Brain microvascular endothelial cell (primary cell): ENCODE measurements around the gene RAPGEF2.
"Not testable (repeated sequence)": the region's sequence is repeated elsewhere in the genome, so short reads cannot be mapped to it uniquely, and the experiment has no call there.

Experiments used
- DNase-seq: peaks from one replicate; pipeline ENCODE4 v3.0.0-alpha.2; 2020
- H3K27ac ChIP-seq: fragments of 250-450 bp; sonication (Bioruptor Pico); 2 replicates; pipeline ENCODE4 v1.5.1; 2020; ENCODE audit warnings: mild to moderate bottlenecking, moderate library complexity
- H3K27me3 ChIP-seq: fragments of 250-450 bp; sonication (Bioruptor Pico); replicated peaks from 2 replicates; pipeline ENCODE4 v1.5.1; 2020; ENCODE audit warnings: mild to moderate bottlenecking
- H3K36me3 ChIP-seq: fragments of 250-450 bp; sonication (Bioruptor Pico); replicated peaks from 2 replicates; pipeline ENCODE4 v1.5.1; 2020; ENCODE audit warnings: mild to moderate bottlenecking
- H3K4me3 ChIP-seq: 2 replicates; pipeline ENCODE4 v1.5.1; 2011; ENCODE audit warnings: low read depth, mild to moderate bottlenecking, control low read depth, low read length, moderate library complexity
- CTCF ChIP-seq: IDR thresholded peaks from 2 replicates; pipeline ENCODE4 v1.5.1; 2011; ENCODE audit warnings: low read depth, mild to moderate bottlenecking, moderate library complexity, low read length, control low read depth, inconsistent platforms; ENCODE audit errors: missing control alignments
- in situ Hi-C: cut with HindIII; loops from 2 replicates; pipeline ENCODE4 v1.10.0; 2017; ENCODE audit warnings: low sequenced_read_pairs, low pct_ligation_motif_present

Gene RAPGEF2

GRCh38 chr4:159315879-159316278 lies 213.0 kb downstream of the RAPGEF2 start:
- in situ Hi-C loops, H3K36me3 ChIP-seq, H3K4me3 ChIP-seq, H3K27me3 ChIP-seq, H3K27ac ChIP-seq: not testable (repeated sequence)
- TF ChIP-seq CTCF, result peak; percentile 43
- DNase-seq, result peak; percentile 27

- in situ Hi-C loops, result no loop called here
- H3K27ac ChIP-seq, result no peak overlapping the region
- peaks cover 3% of the 10 kb centered on the region for H3K36me3 ChIP-seq
- no peaks in the 10 kb centered on the region for H3K27me3 ChIP-seq
- no peak for TF ChIP-seq CTCF
- no peak for DNase-seq
- H3K4me3 ChIP-seq, result no peak overlapping the region
Measured at GRCh38 chr4:159317203-159317602, 214.3 kb downstream of the RAPGEF2 start.

GRCh38 chr4:159319027-159319426 lies 216.1 kb downstream of the RAPGEF2 start:
- H3K27me3 ChIP-seq, result no peaks in the 10 kb centered on the region
- no peak for TF ChIP-seq CTCF
- in situ Hi-C loops, result no loop called here

GRCh38 chr4:159326480-159326879 lies 223.6 kb downstream of the RAPGEF2 start:
- in situ Hi-C loops, result no loop called here
- no peak overlapping the region for H3K4me3 ChIP-seq
- TF ChIP-seq CTCF, result no peak

More at GRCh38 chr4:159319027-159319426, 216.1 kb downstream of the RAPGEF2 start:
- Histone ChIP-seq H3K4me3 (no peak overlapping the region), H3K27ac (no peak overlapping the region), H3K36me3 (peaks cover 8% of the 10 kb centered on the region)
- no peak for DNase-seq

GRCh38 chr4:159328766-159329165 lies 225.9 kb downstream of the RAPGEF2 start:
- in situ Hi-C loops, result no loop called here
- DNase-seq, result no peak
- H3K27me3 ChIP-seq, result no peaks in the 10 kb centered on the region
- H3K27ac ChIP-seq, result no peak overlapping the region
- TF ChIP-seq CTCF, result no peak
- no peak overlapping the region for H3K4me3 ChIP-seq
- H3K36me3 ChIP-seq, result peaks cover 6% of the 10 kb centered on the region

More at GRCh38 chr4:159326480-159326879, 223.6 kb downstream of the RAPGEF2 start:
- DNase-seq, result no peak
- H3K36me3 ChIP-seq, result peaks cover 8% of the 10 kb centered on the region
- no peaks in the 10 kb centered on the region for H3K27me3 ChIP-seq
- no peak overlapping the region for H3K27ac ChIP-seq

- no peaks in the 10 kb centered on the region for H3K27me3 ChIP-seq
- in situ Hi-C loops, result no loop called here
- H3K4me3 ChIP-seq, result no peak overlapping the region
- TF ChIP-seq CTCF, result no peak
- peaks cover 12% of the 10 kb centered on the region for H3K36me3 ChIP-seq
- no peak for DNase-seq
- H3K27ac ChIP-seq, result no peak overlapping the region
Measured at GRCh38 chr4:159334461-159334860, 231.6 kb downstream of the RAPGEF2 start.
